Stimulated activated CD4-positive, alpha-beta T cell treated with anti-CD3 and anti-CD28 coated beads, Interleukin-1b, Interleukin-23, amount 100 ng/mL, for 1 hour (primary cell): ENCODE results near the gene KLC1.
"Not testable (repeated sequence)": the region's sequence is repeated elsewhere in the genome, so short reads cannot be mapped to it uniquely, and the experiment has no call there.

Experiments
- DNase-seq, 2 donors: peaks; one replicate each; pipeline ENCODE4 v3.0.0-alpha.2; 2020; ENCODE audit warnings: low read depth in 2 of 2

Gene KLC1

DNA sequence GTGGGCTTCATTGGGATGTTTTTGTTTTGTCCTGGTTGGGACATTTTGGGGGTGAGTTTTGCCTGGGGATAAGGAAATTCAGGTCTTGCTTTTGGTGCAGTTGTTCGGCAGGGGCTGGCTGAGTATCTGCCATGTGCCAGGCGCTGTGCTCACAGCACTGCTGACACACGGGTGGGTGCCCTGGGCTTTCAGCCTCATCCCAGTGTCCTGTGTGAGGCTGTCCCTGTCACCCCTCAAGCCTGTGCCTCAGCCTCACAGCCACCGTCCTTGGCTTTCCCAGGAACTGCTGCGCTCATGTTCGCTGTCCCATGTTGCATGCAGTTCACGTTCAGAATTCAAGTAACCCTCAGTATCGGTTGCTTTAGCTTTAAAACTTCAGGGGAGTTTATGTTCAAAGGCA, 61.3 kb downstream of the KLC1 start:
- DNase-seq, result no peak

DNA sequence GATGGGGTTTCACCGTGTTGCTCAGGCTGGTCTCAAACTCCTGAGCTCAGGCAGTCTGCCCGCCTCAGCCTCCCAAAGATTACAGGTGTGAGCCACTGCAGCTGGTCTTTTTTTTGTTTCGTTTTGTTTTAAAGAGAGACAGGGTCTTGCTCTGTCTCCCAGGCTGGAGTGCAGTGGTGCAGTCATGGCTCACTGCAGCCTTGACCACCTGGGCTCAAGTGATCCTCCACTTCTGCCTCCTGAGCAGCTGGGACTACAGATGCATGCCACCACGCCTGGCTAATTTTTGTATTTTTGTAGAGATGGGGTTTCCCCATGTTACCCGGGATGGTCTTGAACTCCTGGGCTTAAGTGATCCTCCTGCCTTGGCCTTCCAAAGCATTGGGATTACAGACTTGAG, 62.6 kb downstream of the KLC1 start:
- not testable (repeated sequence) for DNase-seq

DNA sequence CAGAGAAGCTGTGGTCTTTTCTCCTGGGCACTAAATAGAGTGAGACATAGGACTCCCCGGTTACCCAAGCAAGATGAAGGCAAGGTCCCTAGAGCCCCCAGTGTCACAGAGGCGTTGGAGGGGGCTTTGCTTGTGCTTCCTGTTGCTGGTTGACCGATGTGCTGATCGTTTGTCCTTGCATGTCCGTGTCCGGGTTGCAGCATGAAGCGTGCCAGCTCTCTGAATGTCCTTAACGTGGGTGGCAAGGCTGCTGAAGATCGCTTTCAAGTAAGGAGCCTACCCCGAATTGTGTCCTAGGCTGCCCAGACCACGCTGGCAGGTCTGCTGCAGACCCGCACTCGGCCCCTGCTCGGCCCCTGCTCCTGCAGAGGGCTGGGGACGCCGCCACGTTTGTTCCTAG, 63.1 kb downstream of the KLC1 start:
- no peak for DNase-seq

DNA sequence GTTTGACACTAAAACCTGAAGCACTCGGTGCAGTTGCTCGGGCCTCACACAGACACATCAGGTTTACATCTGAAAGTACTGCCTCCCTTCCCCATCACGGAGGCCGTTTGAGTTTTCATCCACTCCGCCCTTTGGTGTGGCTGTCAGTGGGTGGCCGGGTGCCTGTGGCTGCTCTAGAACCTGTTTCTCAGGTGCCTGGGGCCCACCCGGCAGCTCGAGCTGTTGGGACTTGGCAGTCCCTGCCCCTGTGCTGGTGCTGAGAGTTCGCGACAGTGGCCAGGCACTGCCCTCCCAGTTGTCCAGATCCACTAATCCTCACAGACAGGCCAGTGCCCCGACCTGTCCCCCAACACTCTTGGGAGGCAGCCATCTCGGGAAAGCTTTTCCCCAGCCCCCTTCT, 63.9 kb downstream of the KLC1 start:
- no peak for DNase-seq

DNA sequence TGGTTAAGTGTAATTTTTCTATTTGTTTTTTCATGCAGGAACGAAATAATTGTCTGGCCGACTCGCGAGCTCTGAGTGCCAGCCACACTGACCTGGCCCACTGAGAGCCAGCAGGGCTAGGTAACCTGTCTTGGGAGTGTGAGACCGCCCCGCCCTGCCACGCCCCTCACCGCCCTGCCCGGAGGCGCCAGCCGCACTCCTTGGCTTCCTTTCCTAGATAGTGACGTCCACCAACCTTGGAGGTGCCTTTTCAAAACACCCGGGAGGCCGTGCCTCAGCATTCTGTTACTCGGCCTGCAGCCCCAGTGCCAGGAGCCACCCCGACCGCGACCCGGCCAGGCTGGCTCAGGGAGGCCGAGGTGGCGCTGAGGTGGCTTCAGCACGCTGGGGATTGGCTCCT, 64.5 kb downstream of the KLC1 start:
- no peak for DNase-seq

DNA sequence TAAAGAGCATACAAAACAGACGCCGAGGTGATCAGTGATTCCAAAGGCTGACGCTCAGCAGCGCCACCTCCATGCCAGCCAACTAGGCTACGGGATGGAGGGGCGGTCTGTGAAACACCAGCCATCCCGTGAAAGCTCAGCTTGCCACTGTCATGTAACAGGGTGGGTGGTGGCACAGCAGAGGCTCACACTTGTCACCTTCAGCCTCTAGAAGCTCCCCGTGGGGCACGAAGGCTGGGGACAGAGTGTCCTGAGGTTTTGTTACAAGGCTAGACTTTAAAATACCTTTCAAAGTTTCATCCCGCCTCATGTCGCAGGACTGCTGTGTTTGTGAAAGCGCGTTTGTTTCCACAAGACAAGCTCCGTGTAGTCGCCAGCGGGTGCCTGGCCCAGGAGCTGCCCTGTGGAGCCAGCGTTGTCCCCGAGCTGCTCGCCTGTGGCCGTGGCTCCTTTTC, 65.6 kb downstream of the KLC1 start:
- DNase-seq, result no peak

DNA sequence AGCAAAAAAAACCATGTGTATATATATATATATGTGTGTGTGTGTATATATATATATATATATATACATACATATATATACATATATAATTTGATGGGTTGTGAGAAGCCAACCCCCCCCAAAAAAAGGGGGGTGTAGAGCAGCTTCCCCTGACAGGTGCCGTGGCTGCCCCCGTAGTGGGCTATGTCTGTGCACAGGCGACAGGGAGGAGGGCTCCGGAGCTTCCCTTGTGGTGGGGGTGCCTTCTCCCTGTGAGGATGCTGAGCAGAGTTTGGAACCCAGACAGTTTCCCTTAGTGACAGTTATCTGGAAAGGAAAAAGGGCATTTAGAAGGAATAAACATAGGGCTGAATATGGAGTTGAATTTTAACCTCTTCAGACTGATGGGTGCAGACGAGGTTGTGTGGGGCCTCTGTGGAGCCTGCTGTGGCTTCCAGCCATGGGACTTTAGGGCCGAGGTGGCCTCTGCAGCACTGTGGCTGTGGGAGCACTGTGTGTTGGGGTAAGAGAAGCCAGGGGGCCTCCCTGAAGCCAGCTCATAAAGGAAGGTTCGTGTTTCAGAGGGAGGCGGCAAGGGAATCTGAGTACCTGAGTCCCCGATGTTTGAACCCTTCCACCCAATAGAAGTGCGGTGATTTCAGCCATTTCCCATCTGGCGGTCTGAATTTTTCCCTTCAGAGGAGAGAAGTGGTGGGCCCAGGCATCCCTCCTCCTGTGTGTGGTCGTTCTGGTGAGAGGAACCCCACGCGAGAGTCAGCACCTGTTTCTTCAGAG, 66.5 kb downstream of the KLC1 start:
- DNase-seq, result no peak

DNA sequence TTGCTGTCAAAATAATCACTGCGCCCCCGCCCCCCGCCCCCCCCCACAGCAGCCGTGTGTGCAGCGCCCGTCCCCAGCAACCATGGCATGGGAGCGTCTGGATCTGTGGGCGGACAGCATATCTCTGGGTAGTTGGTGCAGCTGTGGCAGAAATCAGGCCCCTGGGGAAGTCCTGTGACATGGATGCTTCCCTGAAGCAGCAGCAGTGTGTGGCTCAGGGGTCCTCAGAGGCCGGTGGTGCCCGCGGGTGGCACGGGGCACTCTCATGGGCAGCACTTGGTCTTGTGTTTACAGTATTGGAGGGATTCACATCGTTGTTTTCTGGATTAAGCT, 67.0 kb downstream of the KLC1 start:
- DNase-seq, result no peak

DNA sequence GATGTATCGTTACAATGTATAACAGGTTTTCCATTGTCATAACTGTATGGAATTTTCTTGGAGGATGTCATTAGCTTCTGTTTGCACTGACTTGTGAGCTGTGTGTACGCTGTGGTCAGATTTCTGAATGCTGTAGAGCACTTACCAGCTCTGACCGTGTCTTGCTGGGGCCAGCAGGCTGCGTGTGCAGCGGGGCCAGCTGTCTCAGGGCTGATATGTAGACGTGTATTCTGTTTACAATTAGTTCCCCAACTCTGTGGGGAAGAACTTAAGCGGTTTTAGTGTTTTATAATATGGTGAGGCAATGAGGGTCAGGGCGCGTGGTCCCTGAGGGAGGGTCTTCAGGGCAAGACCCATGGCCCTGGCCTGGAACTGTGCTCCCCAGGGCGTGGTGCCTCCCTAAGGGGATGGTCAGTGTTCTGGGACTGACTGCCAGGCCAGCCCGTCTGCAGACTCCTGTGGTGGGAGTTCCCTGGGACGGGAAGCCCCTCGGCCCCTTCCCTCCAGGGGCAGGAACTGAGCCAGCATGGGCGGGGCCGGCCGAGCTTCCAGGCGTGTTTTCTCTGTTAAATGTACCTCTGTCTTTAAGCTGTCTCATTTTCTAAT, 67.6 kb downstream of the KLC1 start:
- DNase-seq, result no peak

DNA sequence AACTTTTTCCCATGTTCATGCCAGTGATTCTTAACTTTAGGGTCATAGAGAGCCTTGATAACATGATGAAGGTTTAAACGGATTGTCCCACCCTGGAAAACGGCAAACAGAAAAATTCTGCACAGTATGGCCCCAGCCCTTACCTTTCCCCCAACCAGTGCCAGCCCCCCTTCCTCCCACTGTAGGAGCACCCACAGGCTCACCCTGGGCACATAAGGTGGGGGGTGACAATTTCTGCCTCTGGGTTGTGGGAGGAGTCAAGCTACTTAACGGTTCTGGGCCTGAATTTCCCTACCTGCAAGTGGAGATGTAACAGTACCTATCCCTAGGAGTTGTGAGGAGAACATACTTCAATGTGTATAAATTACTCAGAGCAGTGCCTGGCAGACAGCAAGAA, 68.2 kb downstream of the KLC1 start:
- DNase-seq, result no peak

DNA sequence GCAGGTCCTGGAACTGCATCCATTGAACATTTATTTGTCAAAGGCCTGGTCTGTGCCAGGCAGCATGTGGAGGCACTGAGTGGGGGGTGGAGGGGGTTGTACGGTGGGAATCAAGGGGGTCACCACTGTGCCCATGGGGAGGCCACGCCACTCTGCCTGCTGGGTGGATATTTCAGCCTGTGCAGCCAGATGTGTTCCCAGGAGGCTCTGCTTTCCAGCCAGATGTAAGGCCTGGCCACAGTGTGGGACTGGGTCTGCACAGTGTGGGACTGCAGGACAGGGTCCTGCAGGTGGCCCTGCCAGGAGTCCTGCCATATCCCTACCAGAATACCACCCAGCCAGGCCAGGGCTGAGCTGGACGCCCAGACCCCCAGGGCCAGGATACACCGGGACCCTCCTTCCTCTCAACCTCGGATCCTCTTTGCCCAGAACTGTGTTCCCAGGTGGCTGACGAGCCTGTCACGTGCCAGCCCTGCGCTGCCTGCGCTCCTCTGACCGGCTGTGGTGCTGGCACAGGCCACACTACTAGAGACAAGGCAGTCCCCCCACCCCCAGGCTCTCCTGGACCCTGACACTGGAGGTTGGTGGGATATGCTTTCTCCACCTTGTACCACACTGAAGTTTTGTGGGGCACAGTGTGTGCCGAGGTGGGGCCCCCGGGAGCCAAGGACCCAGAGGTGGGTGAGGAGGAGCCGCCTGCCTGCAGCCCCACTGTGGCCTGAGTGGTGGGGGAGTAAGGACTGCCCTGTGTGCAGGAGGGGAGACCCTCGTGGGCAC, 68.8 kb downstream of the KLC1 start:
- DNase-seq, result no peak

DNA sequence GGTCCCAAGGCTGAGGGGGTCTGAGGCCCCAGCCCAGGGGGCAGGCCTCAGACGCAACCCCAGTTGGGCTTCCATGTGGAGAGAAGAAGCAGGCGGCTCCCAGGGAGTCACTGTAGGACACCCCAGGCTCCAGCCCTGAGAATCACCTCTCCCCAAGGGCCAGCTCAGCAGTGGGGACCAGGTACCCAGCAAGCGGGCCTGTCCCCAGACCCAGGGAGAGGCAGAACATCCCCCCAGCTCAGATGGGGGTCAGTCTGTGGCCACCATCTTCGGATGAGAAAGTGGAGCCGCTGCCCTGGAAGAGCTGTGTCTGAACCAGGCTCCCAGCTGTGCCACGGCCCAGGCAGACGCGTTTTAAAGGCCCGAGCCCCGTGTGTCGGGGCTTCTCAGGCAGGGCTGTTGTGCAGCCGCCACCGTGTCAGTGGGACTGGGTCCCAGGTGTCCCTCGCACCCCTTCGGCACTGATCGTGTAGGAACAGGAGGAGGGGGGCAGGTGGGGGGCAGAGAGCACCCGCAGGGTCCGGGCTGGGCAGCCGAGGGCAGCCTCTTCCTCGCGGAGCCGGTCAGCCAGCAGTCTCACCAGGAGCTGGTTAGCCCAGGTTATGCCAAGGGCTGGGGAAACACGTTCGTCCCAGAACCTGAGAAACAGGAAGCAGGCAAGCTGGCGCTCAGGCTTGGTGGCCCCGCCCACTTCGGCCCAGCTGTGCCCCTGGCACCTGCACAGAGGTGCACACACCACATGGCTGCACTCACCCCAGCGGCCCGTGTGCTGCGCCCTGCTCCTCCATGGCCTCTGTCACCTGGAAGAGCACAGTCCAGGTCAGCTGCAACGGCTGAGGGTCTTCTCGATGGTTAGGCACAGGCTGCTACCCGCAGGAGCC, 69.6 kb downstream of the KLC1 start:
- no peak for DNase-seq

DNA sequence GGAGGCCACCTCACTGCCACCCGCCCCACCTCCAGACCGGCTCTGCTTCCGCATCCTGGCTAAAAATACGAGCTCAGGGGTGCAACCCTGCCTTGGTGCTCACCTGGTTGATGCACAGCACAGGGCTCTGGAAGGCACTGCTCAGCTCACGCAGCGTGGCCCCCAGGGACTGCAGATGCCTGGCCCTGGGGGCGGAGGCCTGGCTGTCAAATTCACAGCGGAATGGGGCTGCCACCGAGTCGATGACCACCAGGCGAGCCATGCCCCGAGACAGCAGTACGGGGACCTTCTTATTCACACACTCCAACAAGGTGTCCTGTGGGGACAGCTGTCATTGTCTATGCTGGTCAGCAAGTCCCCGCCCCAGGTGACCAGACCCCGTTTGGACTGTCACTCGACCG, 70.2 kb downstream of the KLC1 start:
- no peak for DNase-seq

DNA sequence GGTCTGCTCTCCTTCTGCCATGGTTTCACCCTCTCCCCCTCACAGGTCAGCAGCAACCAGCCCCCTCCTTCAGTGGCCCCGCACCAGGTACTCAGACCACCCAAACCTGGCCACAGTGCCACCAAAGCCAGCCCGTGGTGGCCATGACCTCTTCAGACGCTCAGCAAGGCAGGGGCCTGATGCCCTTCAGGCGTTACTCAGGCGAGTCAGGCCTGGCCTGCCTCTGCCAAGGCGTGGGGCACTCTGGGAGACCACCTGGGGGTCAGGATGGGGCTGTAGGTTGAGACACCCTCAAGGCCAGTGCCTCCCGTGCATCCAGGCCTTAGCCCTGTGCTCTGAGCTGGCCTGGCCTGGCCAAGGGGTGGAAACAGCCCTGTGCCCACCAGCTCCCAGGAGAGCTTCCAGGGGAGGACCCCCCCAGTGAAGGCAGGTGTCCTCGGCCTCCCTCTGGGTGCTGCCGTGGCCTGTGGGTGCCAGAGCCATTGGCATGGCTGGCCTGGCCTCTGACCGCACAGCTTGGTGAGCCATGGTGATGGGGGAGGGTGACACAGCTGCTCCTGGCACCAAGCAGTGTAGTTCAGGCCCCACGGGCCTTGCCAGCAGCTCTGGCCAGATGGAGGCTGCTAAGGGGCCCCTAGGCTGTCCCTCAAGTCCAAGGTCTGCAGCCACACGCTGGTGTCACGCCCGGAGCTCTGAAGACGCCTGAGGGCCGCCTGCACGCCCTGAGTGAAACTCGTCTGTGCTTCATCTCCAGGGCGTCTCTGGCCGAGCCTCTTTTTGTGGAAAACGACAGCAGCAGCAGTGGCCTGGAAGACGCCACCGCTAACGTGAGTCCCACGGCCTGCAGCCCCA, 71.1 kb downstream of the KLC1 start:
- no peak for DNase-seq

DNA sequence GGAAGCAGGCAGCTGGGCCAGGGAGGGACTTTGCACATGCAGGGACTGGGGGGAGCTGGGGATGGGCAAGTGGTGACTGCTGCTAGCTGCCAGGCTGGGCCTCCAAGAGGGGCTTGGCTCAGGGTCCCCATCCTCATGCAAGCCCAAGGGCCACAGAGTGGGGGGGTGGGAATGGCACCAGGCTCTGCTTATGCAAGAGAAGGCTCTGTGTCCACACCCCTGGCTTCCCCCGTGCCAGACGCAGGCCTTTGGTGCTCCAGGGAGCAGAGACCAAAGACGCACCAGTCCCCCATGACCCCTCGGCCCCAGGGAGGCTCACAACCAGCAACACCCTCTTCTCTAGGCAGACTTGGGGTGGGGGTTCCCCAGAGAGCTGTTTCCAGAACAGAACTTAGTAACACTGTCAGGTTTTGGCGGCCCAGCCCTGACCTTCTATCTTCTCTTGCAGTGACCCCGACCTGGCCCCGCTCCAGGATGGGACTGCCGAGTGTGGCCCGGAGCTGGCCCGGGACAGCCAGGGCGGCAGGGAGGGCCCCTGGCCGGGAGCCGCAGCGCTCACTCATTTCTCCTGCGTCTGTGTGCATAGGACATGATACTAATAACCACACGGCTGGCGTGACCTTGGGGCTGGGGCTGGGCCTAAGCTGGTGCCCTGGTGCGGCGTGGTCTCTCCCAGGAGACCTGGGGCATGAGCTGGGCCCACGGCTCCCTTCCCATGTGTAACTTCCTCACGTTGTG, 71.9 kb downstream of the KLC1 start:
- DNase-seq, result no peak

DNA sequence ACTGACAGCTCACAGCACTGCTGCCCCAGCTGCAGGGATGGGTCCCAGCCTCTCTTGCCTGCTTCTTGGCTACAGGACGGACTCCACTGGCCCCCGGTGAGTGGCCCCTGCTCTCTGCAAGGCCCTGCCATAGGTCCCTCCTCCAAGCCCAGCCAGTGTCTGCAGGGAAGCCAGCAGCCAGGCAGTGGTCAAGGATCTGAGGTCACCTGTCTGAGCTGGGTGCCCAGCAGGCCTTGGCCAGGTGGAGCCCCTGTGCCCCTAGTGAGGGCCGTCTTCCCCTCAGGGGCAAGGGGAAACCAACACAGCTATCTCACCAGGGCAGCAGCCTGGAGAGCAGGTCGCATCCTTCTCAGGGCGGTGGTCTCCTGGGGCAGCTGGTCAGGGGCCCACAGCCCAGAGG, 73.1 kb downstream of the KLC1 start:
- no peak for DNase-seq

DNA sequence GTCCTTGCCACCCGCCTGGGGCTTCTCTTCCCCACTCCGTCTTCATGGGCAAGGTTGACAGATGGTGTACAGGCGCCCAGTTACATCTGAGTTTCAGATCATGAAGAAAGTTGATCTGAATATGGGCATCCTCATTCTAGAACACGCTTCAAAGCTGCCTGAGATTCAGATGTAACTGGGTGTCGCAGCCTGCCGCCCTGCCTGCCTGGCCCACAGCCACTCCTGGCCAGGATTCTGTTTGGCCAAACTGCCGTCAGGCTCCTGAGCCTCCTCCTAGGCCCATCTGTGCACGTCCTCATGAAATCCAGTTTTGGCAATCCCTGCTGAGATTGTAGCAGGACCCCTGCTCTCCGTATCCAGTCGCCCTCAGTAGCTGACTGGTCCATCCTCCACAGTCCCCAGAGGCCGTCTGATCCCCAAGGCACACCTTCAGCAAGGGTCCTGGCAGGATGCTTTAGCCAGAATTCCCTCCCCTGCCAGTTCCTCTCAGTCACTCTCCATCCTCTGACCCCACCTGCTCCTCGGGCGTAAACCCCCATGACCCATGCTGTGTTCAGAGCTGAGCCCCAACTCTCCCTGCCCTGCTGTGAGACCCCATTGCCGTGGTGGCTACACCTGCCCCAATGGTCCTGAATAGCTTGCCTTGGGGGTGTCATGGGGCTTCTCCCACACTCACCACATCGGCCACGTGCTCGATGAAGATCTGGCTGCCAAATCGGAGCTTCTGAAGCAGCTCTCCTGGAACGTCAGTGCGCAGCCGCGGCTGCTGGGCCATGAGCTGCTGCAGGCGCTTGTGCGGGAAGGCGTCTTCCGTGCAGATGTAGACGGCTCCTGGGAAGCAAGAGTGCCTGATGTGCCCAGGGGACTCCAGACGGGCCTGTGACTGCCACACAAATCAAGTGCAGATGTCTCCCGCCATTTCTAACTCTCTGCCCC, 73.8 kb downstream of the KLC1 start:
- no peak for DNase-seq

DNA sequence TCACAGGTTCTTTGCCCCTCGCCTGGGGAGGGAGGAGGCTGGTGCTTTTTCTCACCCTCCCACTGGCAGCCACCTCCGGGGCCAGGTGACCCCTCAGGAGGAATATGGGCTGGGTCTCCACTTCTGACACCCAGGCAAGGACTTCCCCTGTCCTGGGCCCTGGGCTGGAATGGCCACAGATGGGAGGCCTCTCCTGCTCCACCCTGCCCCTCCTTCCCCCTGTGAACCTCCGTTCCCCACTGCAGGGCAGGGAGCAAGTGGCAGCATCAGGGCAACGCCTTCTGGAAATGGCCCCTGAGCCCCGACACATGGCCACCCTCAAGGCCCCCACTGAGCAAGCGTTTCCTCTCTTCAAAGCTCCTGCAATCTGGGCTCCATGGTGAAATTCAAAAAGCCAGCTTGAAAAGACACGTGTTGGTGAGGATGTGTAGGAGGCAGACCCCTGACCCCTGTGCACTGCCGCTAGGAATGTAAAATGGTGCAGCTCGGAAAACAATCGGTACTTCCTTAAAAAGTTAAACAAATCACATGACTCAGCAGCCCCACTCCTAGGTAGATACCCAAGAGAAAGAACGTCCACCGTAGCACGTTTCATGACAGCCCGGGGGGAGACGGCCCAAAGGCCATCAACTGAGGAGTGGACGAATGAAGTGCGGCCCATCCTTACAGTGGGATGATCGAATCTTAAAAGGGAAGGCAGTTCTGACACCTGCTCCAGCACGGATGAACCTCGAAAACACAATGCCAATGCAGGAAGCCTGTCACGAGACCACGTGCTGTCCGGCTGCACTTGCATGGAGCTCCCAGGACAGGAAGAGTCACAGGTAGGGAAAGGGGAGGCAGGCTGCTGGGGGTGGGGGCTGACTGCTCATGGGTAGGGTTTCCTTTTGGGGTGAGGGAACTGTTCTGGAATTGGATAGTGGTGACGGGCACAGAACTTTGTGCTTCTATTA, 74.7 kb downstream of the KLC1 start:
- no peak for DNase-seq
